Keratinocyte (primary cell): ENCODE measurements around the gene TAB2. TPM values are rescaled to one million over a fixed set of nuclear protein-coding genes. Genes with fewer than 3 reads are reported as not detected.

Experiments
- DNase-seq: peaks from one replicate; pipeline ENCODE4 v3.0.0-alpha.2; 2011; ENCODE audit warnings: low read depth, missing footprints, low spot score
- FAIRE-seq: peaks from 2 replicates; lab custom pipeline; 2011; peaks lifted over from hg19 to GRCh38; lab: Jason Lieb, UNC
- H2AFZ ChIP-seq: 2 replicates; pipeline ENCODE4 v1.6.0; 2012; ENCODE audit warnings: low read length, control low read depth, inconsistent platforms; ENCODE audit not compliant: control insufficient read depth
- H3K27ac ChIP-seq: 2 replicates; pipeline ENCODE4 v1.5.1; 2011; ENCODE audit warnings: low read length; ENCODE audit not compliant: control insufficient read depth, insufficient read depth
- H3K27me3 ChIP-seq: 3 replicates; pipeline ENCODE4 v1.6.0; 2011; ENCODE audit warnings: low read length; ENCODE audit not compliant: control insufficient read depth, insufficient read depth; ENCODE audit errors: extremely low read depth
- H3K36me3 ChIP-seq, 2 experiments: 2 replicates in 1 of 2; 3 replicates in 1 of 2; pipeline ENCODE4 v1.5.1; 2011; ENCODE audit warnings: low read length in 2 of 2, mild to moderate bottlenecking in 1 of 2; ENCODE audit not compliant: control insufficient read depth in 2 of 2, insufficient read depth in 2 of 2; ENCODE audit errors: extremely low read depth in 1 of 2
- H3K4me1 ChIP-seq: 3 replicates; pipeline ENCODE4 v1.5.1; 2011; ENCODE audit warnings: low read length; ENCODE audit not compliant: control insufficient read depth, insufficient read depth; ENCODE audit errors: extremely low read depth
- H3K4me2 ChIP-seq: 3 replicates; pipeline ENCODE4 v1.6.0; 2011; ENCODE audit warnings: low read depth, low read length; ENCODE audit not compliant: control insufficient read depth, insufficient read depth; ENCODE audit errors: extremely low read depth
- H3K4me3 ChIP-seq, 3 experiments: fragments of 200-600 bp in 1 of 3; sonication (generic) in 1 of 3; 2 replicates in 2 of 3; 3 replicates in 1 of 3; pipeline ENCODE4 v1.5.1; 2011 to 2016; ENCODE audit warnings: low read length in 3 of 3, mild to moderate bottlenecking in 3 of 3, control low read depth in 2 of 3, inconsistent platforms in 1 of 3, low read depth in 1 of 3, mixed read lengths in 1 of 3, mixed run types in 1 of 3, moderate library complexity in 1 of 3; ENCODE audit not compliant: control insufficient read depth in 2 of 3, insufficient read depth in 2 of 3; ENCODE audit errors: extremely low read depth in 1 of 3
- H3K79me2 ChIP-seq: 2 replicates; pipeline ENCODE4 v1.6.0; 2012; ENCODE audit warnings: low read length; ENCODE audit not compliant: control insufficient read depth, insufficient read depth
- H3K9ac ChIP-seq: 3 replicates; pipeline ENCODE4 v1.6.0; 2011; ENCODE audit warnings: low read length; ENCODE audit not compliant: control insufficient read depth, insufficient read depth; ENCODE audit errors: extremely low read depth
- H3K9me1 ChIP-seq: 3 replicates; pipeline ENCODE4 v1.6.0; 2011; ENCODE audit warnings: low read length; ENCODE audit not compliant: control insufficient read depth, insufficient read depth; ENCODE audit errors: extremely low read depth
- H3K9me3 ChIP-seq: 2 replicates; pipeline ENCODE4 v1.5.1; 2012; ENCODE audit warnings: low read depth, low read length; ENCODE audit not compliant: control insufficient read depth
- H4K20me1 ChIP-seq: 3 replicates; pipeline ENCODE4 v1.6.0; 2011; ENCODE audit warnings: low read length; ENCODE audit not compliant: control insufficient read depth, insufficient read depth; ENCODE audit errors: extremely low read depth
- EZH2 ChIP-seq: IDR thresholded peaks from one replicate; pipeline ENCODE4 v1.6.1; 2012; ENCODE audit warnings: inconsistent platforms, mild to moderate bottlenecking, low read length, moderate library complexity
- dilution Hi-C: fragments of 300-500 bp; cut with MboI; formaldehyde crosslinking; loops from one replicate; pipeline ENCODE4 v1.7.0; 2020; ENCODE audit warnings: low sequenced_read_pairs; ENCODE audit not compliant: extremely low pct_ligation_motif_present
- polyA plus RNA-seq, 5 experiments: library from polyadenylated mRNA; depleted of rRNA in 3 of 5; stranded (reverse) in 3 of 5; stranded (forward) in 1 of 5; unstranded in 1 of 5; fragments of >200 nt; gene quantifications; 1 replicate in 1 of 5; 2 replicates in 3 of 5; 3 replicates in 1 of 5; pipeline versions ENCODE4 v1.2.1 to v1.2.3, GENCODE V29; 2011 to 2012; ENCODE audit warnings: missing spikeins in 2 of 5, low read depth in 1 of 5, low replicate concordance in 1 of 5
- TF ChIP-seq, protein P1 (sequence below), 3 experiments: IDR thresholded peaks in 1 of 3; conservative IDR thresholded peaks in 1 of 3; optimal IDR thresholded peaks in 1 of 3; 2 replicates in 2 of 3; 3 replicates in 1 of 3; pipeline versions ENCODE3 to v1.5.1; 2011; ENCODE audit warnings: low read length in 3 of 3, mild to moderate bottlenecking in 3 of 3, moderate library complexity in 2 of 3, control low read depth in 1 of 3, inconsistent platforms in 1 of 3; ENCODE audit not compliant: insufficient read depth in 2 of 3; ENCODE audit errors: extremely low read depth in 1 of 3

Gene TAB2
- polyA plus RNA-seq, 1 donor (not counting 4 experiments of a cell fraction or from before 2014, with no cell fraction given) = 47.5 TPM

DNA sequence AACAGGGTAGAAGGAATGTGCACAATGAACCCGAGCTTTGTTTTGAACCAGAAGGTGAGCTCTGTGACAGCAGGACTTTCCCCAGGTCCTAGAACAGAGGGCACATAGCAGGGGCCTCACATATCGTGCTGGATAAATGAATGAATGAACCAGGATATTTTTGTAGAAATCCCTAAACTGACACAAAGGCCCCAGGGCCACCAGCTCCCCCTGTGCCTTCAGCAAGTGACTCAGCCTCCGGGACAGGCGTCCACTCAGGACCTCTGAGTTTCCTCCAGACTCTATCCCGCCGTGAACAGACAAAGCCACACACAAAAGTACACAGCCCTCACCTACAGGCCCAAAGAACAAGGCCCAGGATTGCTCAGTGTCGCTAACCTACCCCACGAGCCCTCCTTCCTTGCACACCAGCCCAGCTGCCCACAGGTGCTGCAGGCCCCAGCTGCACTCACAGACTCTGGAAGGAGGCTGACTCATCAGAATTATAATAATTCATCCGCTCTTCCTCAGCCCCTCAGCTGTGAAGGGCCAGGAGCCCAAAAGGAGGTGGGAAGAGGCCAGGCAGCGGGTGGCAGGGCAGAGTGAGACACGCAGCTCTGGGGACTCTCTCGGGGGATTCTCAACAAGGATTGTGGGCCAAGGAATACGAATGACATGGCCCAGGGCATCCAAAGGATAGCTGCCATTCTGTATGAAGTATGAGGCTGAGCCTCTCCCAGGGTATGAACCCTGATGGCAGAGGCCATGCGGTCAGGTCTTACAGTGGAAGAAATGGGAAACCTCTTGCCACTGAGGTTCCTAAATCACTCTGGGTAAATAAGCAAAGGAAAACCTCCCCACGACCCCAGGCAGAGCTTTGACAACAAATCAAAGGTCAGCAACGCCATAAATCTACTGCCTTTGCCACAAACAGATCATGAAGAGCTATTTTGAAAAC is 123.5 kb downstream of the TAB2 start:
- dilution Hi-C loops = no loop called here
- peaks cover 4% of the 10 kb centered on the region for H3K9me3 ChIP-seq
- H3K4me3 ChIP-seq = no peak overlapping the region
- no peak overlapping the region for H3K9ac ChIP-seq
- no peak overlapping the region for H2AFZ ChIP-seq
- H3K79me2 ChIP-seq = no peaks in the 10 kb centered on the region
- no peaks in the 10 kb centered on the region for H3K36me3 ChIP-seq
- H4K20me1 ChIP-seq = no peaks in the 10 kb centered on the region
- H3K9me1 ChIP-seq = no peaks in the 10 kb centered on the region
- no peaks in the 10 kb centered on the region for H3K4me1 ChIP-seq
- H3K27me3 ChIP-seq = peaks cover 4% of the 10 kb centered on the region
- no peak for DNase-seq
- no peak for FAIRE-seq
- H3K27ac ChIP-seq = no peak overlapping the region
- no peak overlapping the region for H3K4me2 ChIP-seq
- TF ChIP-seq, protein P1, sequence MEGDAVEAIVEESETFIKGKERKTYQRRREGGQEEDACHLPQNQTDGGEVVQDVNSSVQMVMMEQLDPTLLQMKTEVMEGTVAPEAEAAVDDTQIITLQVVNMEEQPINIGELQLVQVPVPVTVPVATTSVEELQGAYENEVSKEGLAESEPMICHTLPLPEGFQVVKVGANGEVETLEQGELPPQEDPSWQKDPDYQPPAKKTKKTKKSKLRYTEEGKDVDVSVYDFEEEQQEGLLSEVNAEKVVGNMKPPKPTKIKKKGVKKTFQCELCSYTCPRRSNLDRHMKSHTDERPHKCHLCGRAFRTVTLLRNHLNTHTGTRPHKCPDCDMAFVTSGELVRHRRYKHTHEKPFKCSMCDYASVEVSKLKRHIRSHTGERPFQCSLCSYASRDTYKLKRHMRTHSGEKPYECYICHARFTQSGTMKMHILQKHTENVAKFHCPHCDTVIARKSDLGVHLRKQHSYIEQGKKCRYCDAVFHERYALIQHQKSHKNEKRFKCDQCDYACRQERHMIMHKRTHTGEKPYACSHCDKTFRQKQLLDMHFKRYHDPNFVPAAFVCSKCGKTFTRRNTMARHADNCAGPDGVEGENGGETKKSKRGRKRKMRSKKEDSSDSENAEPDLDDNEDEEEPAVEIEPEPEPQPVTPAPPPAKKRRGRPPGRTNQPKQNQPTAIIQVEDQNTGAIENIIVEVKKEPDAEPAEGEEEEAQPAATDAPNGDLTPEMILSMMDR (optimal IDR thresholded peaks at IDR 0.05 in 1 of 3, IDR thresholded peaks at IDR 0.05 in 1 of 3, conservative IDR thresholded peaks at IDR 0.05 in 1 of 3; ENCODE audit: extremely low read depth in 1 of 3, insufficient read depth in 2 of 3, low read length in 3 of 3) = no peak
- TF ChIP-seq EZH2 = no peak

DNA sequence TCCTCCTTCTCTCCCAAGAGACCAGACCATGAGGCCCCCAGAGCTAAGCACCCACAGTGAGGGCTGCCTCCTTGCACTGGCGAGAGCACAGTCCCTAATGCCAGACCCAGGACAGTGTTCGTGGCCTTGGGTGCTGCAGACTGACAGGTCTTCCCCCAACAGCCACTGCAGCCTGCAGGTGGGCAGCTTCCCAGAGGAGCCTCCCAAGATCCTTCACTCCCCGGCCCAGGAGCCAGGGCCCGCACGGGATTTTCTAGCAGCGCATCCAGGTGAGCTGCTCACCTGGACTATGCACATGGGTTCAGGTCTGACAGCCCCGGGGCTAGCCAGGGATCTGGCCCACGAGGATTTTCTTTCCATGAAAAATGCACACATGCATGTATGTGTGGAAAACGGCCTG is 124.2 kb downstream of the TAB2 start:
- H3K9me1 ChIP-seq = no peaks in the 10 kb centered on the region
- H3K27me3 ChIP-seq = peaks cover 4% of the 10 kb centered on the region
- H3K4me3 ChIP-seq = no peak overlapping the region
- H3K9ac ChIP-seq = no peak overlapping the region
- H4K20me1 ChIP-seq = no peaks in the 10 kb centered on the region
- DNase-seq (no peak), FAIRE-seq (no peak)
- H3K79me2 ChIP-seq = no peaks in the 10 kb centered on the region
- H3K4me2 ChIP-seq = no peak overlapping the region
- H3K4me1 ChIP-seq = no peaks in the 10 kb centered on the region
- H3K36me3 ChIP-seq = no peaks in the 10 kb centered on the region
- TF ChIP-seq, protein P1 (optimal IDR thresholded peaks at IDR 0.05 in 1 of 3, IDR thresholded peaks at IDR 0.05 in 1 of 3, conservative IDR thresholded peaks at IDR 0.05 in 1 of 3; ENCODE audit: extremely low read depth in 1 of 3, insufficient read depth in 2 of 3, low read length in 3 of 3) = no peak
- no peak for TF ChIP-seq EZH2
- no peak overlapping the region for H3K27ac ChIP-seq
- dilution Hi-C loops = no loop called here
- H2AFZ ChIP-seq = no peak overlapping the region
- peaks cover 4% of the 10 kb centered on the region for H3K9me3 ChIP-seq
